Activated T-helper 1 cell treated with anti-CD3 and anti-CD28 coated beads, Interleukin-12 subunit alpha, Interleukin-12 subunit beta, Interleukin-2, Interleukin-4 antibody, amounts not matched to agents 30 ng/mL and 10 ng/mL and 1 ng/mL, durations not matched to agents 14 hours and 24 hours and 36 hours (primary cell): Measurements from ENCODE around the gene EFNA5. TPM values are rescaled to one million over a fixed set of nuclear protein-coding genes. Genes with fewer than 3 reads are reported as not detected.

Experiments
- DNase-seq: peaks from one replicate; pipeline ENCODE4 v3.0.0; 2021; ENCODE audit warnings: low spot score
- H3K27ac Mint-ChIP-seq: one replicate; pipeline ENCODE4 v1.8.0; 2021; ENCODE audit warnings: mild to moderate bottlenecking, mixed read lengths
- H3K27me3 Mint-ChIP-seq: one replicate; pipeline ENCODE4 v1.8.0; 2022; ENCODE audit warnings: mild to moderate bottlenecking, moderate library complexity, mixed read lengths; ENCODE audit not compliant: insufficient read depth
- H3K36me3 Mint-ChIP-seq: one replicate; pipeline ENCODE4 v1.8.0; 2021; ENCODE audit warnings: low read depth, mixed read lengths
- H3K4me1 Mint-ChIP-seq: one replicate; pipeline ENCODE4 v1.8.0; 2021; ENCODE audit warnings: low read depth, mixed read lengths
- H3K4me3 Mint-ChIP-seq: one replicate; pipeline ENCODE4 v1.8.0; 2021; ENCODE audit warnings: mild to moderate bottlenecking, moderate library complexity, mixed read lengths
- H3K9me3 Mint-ChIP-seq: one replicate; pipeline ENCODE4 v1.8.0; 2021; ENCODE audit warnings: mixed read lengths
- intact Hi-C: fragments of 100-400 bp; cut with micrococcal nuclease; formaldehyde crosslinking; loops from one replicate; pipeline ENCODE4 v1.15.1; 2024
- total RNA-seq: library from RNA; stranded (reverse); gene quantifications from 2 replicates; pipeline ENCODE4 v1.2.3, GENCODE V29; 2022

Gene EFNA5
- total RNA-seq, 1 donor from 2014 or later, result not detected

DNA sequence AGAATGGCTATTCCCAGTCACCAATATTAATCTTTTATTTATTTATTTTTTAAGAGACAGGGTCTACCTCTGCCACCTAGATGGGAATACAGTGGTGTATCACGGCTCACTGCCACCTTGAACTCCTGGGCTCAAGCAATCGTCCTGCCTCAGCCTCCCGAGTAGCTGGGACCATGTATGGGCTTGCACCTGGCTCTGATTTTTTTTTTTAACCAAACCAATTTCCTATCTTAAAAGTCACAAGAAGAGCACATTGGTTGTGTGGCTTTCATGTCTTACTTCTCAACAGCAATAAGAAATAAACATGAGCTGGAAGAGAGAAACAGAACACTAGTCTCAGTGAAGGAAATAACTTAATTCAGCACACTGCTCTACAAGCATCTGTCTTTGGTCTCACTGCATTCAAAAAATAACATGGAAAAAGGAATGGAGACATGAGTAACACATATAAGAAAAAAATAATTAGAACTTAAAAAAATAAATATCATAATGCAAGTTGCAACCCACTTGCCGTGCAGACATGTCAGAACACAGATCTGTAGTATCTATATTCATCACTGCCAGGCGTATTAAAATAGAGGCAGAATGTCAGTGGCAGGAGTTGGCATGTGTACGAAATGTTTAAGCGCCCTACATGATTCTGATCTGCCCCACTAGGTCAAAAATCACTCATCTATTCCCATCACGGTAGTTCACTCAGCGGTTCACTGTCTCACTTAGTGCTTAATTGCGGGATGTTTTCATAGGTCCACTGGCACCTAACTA lies 66.4 kb downstream of the EFNA5 start:
- H3K27ac Mint-ChIP-seq, result no peak overlapping the region
- no peaks in the 10 kb centered on the region for H3K9me3 Mint-ChIP-seq
- H3K27me3 Mint-ChIP-seq, result peaks cover 10% of the 10 kb centered on the region
- no peaks in the 10 kb centered on the region for H3K4me1 Mint-ChIP-seq
- no peak overlapping the region for H3K4me3 Mint-ChIP-seq
- no peaks in the 10 kb centered on the region for H3K36me3 Mint-ChIP-seq
- intact Hi-C loops, result no loop called here
- no peak for DNase-seq

DNA sequence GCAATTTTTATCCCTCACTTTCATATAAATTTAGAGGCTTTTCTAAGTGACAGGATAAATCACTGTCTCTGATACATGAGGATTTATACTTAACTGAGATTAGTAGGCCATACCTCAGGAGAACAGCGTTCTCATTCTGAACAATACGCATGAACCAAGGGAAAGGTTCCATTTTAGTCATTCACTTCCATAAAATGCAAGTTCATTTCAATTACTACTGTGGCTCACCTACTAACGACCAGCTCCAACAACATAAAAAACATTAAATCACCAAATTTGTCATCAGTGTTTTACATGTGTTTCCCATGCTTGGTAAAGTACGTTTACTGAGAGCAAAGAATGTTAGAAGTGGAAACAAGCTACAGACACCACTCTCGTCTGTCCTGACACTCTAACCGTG lies 67.4 kb downstream of the EFNA5 start:
- no peaks in the 10 kb centered on the region for H3K36me3 Mint-ChIP-seq
- peaks cover 10% of the 10 kb centered on the region for H3K27me3 Mint-ChIP-seq
- H3K4me1 Mint-ChIP-seq, result no peaks in the 10 kb centered on the region
- no peaks in the 10 kb centered on the region for H3K9me3 Mint-ChIP-seq
- no peak for DNase-seq
- intact Hi-C loops, result no loop called here
- no peak overlapping the region for H3K4me3 Mint-ChIP-seq
- H3K27ac Mint-ChIP-seq, result no peak overlapping the region

DNA sequence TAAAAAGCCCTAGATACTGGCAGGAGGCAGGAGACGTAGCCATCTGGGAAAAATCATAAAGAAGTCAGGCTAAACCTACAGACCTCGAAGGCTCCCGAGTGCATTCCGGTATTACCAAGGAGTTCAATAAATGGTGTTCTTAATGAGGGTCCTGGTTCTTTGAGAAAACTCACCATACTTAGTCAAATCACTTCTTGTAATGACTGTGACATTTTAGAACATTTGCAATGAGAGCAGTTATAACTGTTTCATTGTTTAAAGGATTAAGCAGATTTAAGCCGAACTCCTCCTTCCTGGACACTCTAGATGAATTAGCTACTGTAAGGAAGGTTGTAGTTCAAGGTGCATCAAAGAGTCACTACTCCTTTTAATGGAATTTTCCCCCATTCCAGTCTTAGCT lies 67.8 kb downstream of the EFNA5 start:
- no peaks in the 10 kb centered on the region for H3K36me3 Mint-ChIP-seq
- no peak for DNase-seq
- no peak overlapping the region for H3K4me3 Mint-ChIP-seq
- peaks cover 10% of the 10 kb centered on the region for H3K27me3 Mint-ChIP-seq
- no peak overlapping the region for H3K27ac Mint-ChIP-seq
- H3K4me1 Mint-ChIP-seq, result no peaks in the 10 kb centered on the region
- intact Hi-C loops, result no loop called here
- no peaks in the 10 kb centered on the region for H3K9me3 Mint-ChIP-seq

DNA sequence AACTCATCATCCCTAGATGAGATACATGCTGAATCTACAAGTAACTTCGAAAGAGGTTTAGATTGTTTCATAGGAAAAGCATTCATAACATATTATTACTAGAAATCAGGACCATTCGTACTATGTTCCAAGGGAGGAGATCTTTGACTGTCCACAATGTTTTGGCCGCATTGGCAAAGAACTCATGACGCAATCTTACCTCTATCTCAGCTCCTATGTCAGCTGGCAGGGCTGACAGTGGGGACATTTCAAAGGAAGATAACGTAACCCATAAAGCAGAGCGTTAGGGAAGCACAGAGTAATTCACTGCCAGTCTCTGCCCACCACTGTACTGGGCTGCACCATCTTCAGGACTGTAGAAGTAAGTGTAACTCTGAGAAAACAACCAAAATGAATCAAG lies 69.7 kb downstream of the EFNA5 start:
- intact Hi-C loops, result no loop called here
- Mint-ChIP-seq H3K27ac (no peak overlapping the region), H3K36me3 (no peaks in the 10 kb centered on the region), H3K27me3 (peaks cover 10% of the 10 kb centered on the region), H3K9me3 (no peaks in the 10 kb centered on the region), H3K4me1 (no peaks in the 10 kb centered on the region), H3K4me3 (no peak overlapping the region)
- DNase-seq, result no peak

DNA sequence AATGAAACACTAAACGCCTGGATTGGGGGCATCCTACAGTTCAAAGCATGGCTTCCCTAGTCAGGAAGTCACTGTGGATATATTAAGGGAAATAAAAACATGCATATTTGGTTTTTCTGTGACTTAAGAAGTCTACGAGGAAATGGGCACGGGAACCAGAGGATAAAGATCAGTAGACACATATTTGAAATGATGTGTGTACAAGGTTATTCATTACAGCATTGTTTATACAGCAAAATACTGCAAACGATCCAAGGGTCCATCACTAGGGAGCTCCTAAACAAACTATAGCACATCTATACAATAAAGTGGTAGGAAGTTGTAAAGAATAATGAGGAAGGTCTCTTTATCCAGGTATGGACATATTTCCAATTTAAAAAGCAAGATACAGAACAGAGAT lies 71.8 kb downstream of the EFNA5 start:
- Mint-ChIP-seq H3K4me1 (no peaks in the 10 kb centered on the region), H3K27me3 (peaks cover 1% of the 10 kb centered on the region)
- no peak for DNase-seq

DNA sequence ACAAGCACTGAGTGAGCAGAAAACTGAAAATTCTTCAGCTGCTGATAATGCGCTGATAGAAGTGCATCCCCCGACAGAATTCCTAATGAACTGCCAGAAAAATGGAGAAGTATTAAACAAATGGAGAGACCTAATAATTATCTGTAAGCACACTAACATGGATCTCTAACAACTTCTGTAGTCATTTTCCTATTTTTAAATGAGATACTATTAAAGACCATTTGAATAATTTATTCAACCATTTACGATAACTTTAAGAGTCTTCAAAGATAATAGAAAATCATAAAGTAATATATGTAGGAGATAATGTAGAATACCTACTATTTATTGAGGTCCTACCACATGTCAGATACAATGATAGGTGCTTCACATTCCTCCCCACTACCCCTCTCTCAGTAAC lies 72.9 kb downstream of the EFNA5 start:
- no peak overlapping the region for H3K4me3 Mint-ChIP-seq
- no peak for DNase-seq
- intact Hi-C loops, result no loop called here
- no peak overlapping the region for H3K27ac Mint-ChIP-seq
- no peaks in the 10 kb centered on the region for H3K9me3 Mint-ChIP-seq
- H3K36me3 Mint-ChIP-seq, result no peaks in the 10 kb centered on the region
- H3K27me3 Mint-ChIP-seq, result peaks cover 1% of the 10 kb centered on the region
- H3K4me1 Mint-ChIP-seq, result no peaks in the 10 kb centered on the region

More for the DNA sequence above, 71.8 kb downstream of the EFNA5 start:
- Mint-ChIP-seq H3K27ac (no peak overlapping the region), H3K36me3 (no peaks in the 10 kb centered on the region), H3K4me3 (no peak overlapping the region), H3K9me3 (no peaks in the 10 kb centered on the region)
- intact Hi-C loops, result no loop called here

DNA sequence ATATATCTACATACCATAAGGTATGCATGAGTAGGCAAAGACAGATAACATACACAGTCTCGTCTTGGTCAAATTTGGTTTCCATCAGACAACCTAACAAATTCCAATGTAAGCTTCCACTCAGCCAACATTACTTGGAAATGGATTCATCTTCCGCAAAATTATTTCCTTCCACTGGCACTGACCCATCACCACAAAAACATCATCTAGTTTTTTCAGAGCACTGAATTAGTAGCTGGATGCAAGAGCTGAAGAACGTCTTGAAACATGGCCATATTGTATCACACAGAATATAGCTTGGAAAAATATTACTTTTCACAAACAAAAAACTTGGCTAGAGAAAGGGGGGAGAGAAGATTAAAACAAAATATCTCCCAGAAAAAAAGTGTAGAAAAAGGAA lies 73.5 kb downstream of the EFNA5 start:
- peaks cover 1% of the 10 kb centered on the region for H3K27me3 Mint-ChIP-seq
- no peak overlapping the region for H3K27ac Mint-ChIP-seq
- H3K9me3 Mint-ChIP-seq, result no peaks in the 10 kb centered on the region
- no peak overlapping the region for H3K4me3 Mint-ChIP-seq
- H3K36me3 Mint-ChIP-seq, result no peaks in the 10 kb centered on the region
- intact Hi-C loops, result no loop called here
- H3K4me1 Mint-ChIP-seq, result no peaks in the 10 kb centered on the region
- no peak for DNase-seq

DNA sequence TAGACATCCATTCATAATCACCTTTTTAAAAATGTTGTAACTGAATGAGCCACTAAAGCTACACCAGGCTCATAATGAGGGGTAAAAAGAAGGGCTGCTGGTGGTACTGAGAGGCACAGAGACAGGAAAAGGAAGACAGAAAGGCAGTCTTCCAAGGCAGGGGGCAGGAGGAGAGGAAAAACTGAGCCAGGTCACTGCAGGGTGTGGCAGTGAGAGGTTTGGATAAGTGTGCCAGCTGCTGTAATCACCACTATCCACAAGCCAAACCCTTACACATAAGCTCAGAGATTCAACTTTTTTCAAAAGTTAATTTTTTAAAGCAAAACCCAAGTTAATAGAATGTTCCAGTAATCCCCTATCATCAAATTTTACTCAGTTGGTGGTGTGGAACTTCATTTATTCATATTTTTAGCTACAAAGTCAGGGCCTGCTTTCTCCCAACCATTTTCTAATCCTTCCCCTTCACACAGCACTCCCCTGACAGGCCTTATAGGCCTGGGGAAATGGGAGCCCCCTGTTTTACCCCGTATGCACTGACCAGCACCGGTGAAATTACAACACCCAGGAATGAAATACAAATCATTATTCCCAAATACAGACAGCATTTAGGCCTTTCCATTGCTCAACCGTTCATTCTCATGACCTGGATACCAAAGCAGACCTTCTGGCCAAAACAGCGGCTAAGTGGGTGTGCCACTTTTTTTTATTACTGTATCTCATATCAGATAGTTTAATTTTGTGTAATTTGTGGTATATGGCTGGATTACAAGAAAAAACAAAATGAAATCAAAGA lies 76.3 kb downstream of the EFNA5 start:
- H3K27ac Mint-ChIP-seq, result no peak overlapping the region
- H3K27me3 Mint-ChIP-seq, result no peaks in the 10 kb centered on the region
- DNase-seq, result no peak
- H3K4me3 Mint-ChIP-seq, result no peak overlapping the region
- H3K4me1 Mint-ChIP-seq, result no peaks in the 10 kb centered on the region
- H3K36me3 Mint-ChIP-seq, result no peaks in the 10 kb centered on the region
- no peaks in the 10 kb centered on the region for H3K9me3 Mint-ChIP-seq
- intact Hi-C loops, result no loop called here

DNA sequence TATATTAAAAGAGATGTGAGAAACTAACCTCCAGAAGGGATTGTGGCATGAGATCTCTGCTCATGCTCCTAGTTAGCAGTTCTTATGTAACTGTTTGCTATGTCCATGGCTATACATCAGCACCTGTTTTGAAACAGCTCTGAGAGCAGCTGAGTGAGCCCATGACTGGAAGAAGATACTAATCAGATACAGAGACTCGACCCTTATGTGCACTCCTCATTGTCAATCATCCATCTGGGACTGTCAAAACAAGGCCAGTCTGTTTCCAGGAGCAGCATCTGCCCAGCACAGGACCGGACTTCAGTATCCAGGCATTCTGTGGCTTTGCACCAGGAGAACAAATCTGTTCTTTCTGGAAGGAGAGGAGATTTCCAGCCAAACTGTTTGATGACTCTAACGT lies 77.7 kb downstream of the EFNA5 start:
- Mint-ChIP-seq H3K9me3 (no peaks in the 10 kb centered on the region), H3K36me3 (no peaks in the 10 kb centered on the region), H3K4me3 (no peak overlapping the region), H3K4me1 (no peaks in the 10 kb centered on the region), H3K27me3 (no peaks in the 10 kb centered on the region), H3K27ac (no peak overlapping the region)
- DNase-seq, result no peak
- intact Hi-C loops, result no loop called here

DNA sequence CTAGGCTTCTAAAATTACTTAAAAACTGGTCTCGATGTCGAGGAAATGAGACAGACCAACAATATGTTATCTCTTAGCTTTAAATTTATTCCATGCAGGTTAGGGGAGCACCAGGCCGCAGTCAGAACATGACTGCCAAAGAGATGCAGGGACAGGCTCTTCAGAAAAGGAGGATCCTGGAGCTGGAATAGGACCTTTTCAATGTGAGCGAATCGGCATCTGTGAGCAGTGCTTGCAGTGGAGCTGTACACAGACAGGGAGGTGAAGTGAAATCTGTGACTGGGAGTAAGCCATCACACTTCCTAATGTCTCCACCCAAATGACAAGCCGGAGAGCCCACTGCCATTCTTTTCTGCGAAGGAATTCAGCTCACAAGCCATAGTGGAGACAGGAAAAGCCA lies 78.2 kb downstream of the EFNA5 start:
- no peaks in the 10 kb centered on the region for H3K9me3 Mint-ChIP-seq

DNA sequence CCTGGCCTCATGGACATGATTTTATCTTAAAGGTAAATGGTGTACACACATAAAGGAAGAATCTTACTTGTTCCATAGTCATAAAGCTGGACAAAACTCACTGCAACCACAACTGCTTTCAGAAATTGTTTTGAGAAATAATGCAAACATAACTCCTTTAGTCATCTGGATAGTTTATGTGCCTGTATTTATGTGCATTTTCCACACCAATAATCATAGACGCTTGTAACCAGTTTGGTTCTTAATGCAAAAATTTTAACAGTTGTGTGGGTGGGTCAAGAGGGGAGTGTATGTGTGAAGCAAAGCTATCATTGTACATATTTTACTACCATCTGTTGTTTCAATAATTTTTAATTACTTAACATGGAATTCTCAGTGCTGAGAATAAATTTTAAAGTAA lies 80.1 kb downstream of the EFNA5 start:
- DNase-seq, result no peak
- H3K36me3 Mint-ChIP-seq, result no peaks in the 10 kb centered on the region
- no peak overlapping the region for H3K27ac Mint-ChIP-seq
- intact Hi-C loops, result no loop called here
- no peaks in the 10 kb centered on the region for H3K9me3 Mint-ChIP-seq
- H3K4me3 Mint-ChIP-seq, result no peak overlapping the region
- H3K4me1 Mint-ChIP-seq, result no peaks in the 10 kb centered on the region
- H3K27me3 Mint-ChIP-seq, result peaks cover under 1% of the 10 kb centered on the region

More for the DNA sequence above, 78.2 kb downstream of the EFNA5 start:
- Mint-ChIP-seq H3K4me1 (no peaks in the 10 kb centered on the region), H3K36me3 (no peaks in the 10 kb centered on the region), H3K27ac (no peak overlapping the region), H3K27me3 (no peaks in the 10 kb centered on the region), H3K4me3 (no peak overlapping the region)
- no peak for DNase-seq
- intact Hi-C loops, result no loop called here

DNA sequence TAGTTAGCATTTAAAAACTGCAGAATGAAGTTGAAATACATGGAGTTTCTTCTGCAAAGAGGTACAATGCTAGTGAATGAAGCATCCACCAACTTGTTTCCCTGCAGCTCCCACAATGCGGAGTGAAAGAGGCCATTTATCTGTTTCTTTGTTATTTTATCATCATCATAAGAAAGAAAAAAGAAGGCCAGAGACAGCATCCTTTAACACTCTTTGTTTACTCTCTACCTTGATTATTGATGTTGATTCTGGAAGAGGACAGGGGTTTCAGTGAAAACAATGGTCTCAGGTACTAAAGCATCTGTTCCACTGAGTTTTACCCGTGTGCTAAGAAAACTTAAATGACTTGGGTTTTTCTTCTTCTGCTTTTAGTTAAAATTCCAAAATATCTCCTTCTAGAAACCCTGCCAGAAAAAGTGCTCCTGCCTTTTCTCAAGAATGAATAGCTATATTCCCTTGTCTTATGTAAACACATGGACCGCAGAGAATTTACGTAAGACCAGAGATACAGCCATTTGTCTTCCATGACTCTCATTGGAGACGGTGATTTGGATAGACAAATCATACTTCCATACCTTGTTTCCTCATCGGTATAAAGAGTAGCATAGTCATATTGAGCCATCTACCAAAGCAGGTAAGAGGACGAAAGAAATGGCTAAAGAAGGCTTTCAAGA lies 81.1 kb downstream of the EFNA5 start:
- no peaks in the 10 kb centered on the region for H3K36me3 Mint-ChIP-seq
- intact Hi-C loops, result no loop called here
- DNase-seq, result no peak
- H3K27me3 Mint-ChIP-seq, result peaks cover 4% of the 10 kb centered on the region
- H3K4me3 Mint-ChIP-seq, result no peak overlapping the region
- no peaks in the 10 kb centered on the region for H3K9me3 Mint-ChIP-seq
- no peaks in the 10 kb centered on the region for H3K4me1 Mint-ChIP-seq
- H3K27ac Mint-ChIP-seq, result no peak overlapping the region

DNA sequence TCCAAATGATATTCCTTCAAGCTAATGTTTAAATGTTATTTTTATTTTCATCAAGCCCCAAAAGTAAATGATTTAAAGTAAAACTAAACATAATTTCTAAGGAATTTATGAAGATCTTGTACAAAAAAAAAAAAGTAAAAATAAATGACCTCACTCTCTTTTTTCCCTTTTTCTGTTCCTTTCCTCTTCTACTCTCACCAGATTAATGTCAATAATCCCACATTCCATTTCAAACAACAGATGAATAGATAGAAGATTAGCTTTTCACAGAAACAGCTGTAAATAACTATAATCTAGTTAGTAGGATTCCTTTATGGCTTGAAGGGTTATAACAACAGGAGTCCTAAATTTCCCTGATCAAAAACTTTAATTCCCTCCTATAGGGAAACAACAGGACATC lies 88.1 kb downstream of the EFNA5 start:
- Mint-ChIP-seq H3K4me3 (no peak overlapping the region), H3K36me3 (no peaks in the 10 kb centered on the region)
- intact Hi-C loops, result no loop called here

More for the DNA sequence above, 88.1 kb downstream of the EFNA5 start:
- DNase-seq, result no peak
- Mint-ChIP-seq H3K27me3 (peaks cover 6% of the 10 kb centered on the region), H3K9me3 (no peaks in the 10 kb centered on the region), H3K27ac (no peak overlapping the region), H3K4me1 (no peaks in the 10 kb centered on the region)
